SK-N-SH (cell line): ENCODE data around the gene ETV3. TPM values are rescaled to one million over a fixed set of nuclear protein-coding genes. Genes with fewer than 3 reads are reported as not detected.

Experiments used
- CTCF ChIA-PET: fragments of 300-600, 350-600 bp; formaldehyde crosslinking; extraction: SDS; loops from one replicate; lab custom pipeline; 2021; lab: Yijun Ruan, JAX
- POLR2A ChIA-PET: fragments of 350-600 bp; sonication (Branson Sonifier 250); formaldehyde crosslinking; extraction: SDS; loops from one replicate; lab custom pipeline; 2020; ENCODE audit warnings: antibody characterized with exemption, inconsistent platforms; lab: Yijun Ruan, JAX
- DNase-seq: peaks from one replicate; pipeline ENCODE4 v3.0.0; 2012
- H2AFZ ChIP-seq: fragments of 200-600 bp; sonication (generic); 2 replicates; pipeline ENCODE4 v1.8.1; 2016; ENCODE audit warnings: antibody characterized with exemption, mild to moderate bottlenecking, low read depth
- H3F3A ChIP-seq: fragments of 200-600 bp; sonication (generic); replicated peaks from 2 replicates; pipeline ENCODE3; 2016; ENCODE audit warnings: antibody characterized with exemption, mild to moderate bottlenecking; ENCODE audit not compliant: insufficient read depth
- H3K27ac ChIP-seq, 2 experiments: fragments of 200-500 bp in 1 of 2; fragments of 200-600 bp in 1 of 2; sonication (Bioruptor generic) in 1 of 2; sonication (generic), shearing (Covaris generic) in 1 of 2; 2 replicates each; pipeline versions ENCODE4 v1.5.1 to v1.6.1; 2014 to 2016; ENCODE audit warnings: low read depth in 2 of 2, inconsistent platforms in 1 of 2, low read length in 1 of 2, mild to moderate bottlenecking in 1 of 2, mixed read lengths in 1 of 2
- H3K27me3 ChIP-seq: fragments of 200-600 bp; sonication (generic), shearing (Covaris generic); 2 replicates; pipeline ENCODE4 v1.6.1; 2016; ENCODE audit warnings: mixed run types; ENCODE audit not compliant: insufficient read depth
- H3K36me3 ChIP-seq, 2 experiments: fragments of 200-500 bp in 1 of 2; fragments of 200-600 bp in 1 of 2; sonication (Bioruptor generic) in 1 of 2; sonication (generic) in 1 of 2; replicated peaks in 1 of 2; 2 replicates each; pipeline versions ENCODE3 to v1.5.1; 2014 to 2016; ENCODE audit warnings: low read length in 1 of 2, mild to moderate bottlenecking in 1 of 2; ENCODE audit not compliant: insufficient read depth in 2 of 2, control insufficient read depth in 1 of 2
- H3K4me1 ChIP-seq, 2 experiments: fragments of 200-500 bp in 1 of 2; fragments of 200-600 bp in 1 of 2; sonication (Bioruptor generic) in 1 of 2; sonication (generic), shearing (Covaris generic) in 1 of 2; 2 replicates each; pipeline versions ENCODE4 v1.5.1 to v1.6.1; 2014 to 2016; ENCODE audit warnings: low read depth in 1 of 2, low read length in 1 of 2, mixed run types in 1 of 2; ENCODE audit not compliant: insufficient read depth in 2 of 2, control insufficient read depth in 1 of 2
- H3K4me2 ChIP-seq: fragments of 200-600 bp; sonication (generic), shearing (Covaris generic); 2 replicates; pipeline ENCODE4 v1.6.1; 2017; ENCODE audit warnings: mixed run types
- H3K4me3 ChIP-seq, 2 experiments: fragments of 200-500 bp in 1 of 2; fragments of 200-600 bp in 1 of 2; sonication (Bioruptor generic) in 1 of 2; sonication (generic), shearing (Covaris generic) in 1 of 2; 2 replicates each; pipeline versions ENCODE4 v1.5.1 to v1.8.1; 2014 to 2016; ENCODE audit warnings: low read depth in 2 of 2, inconsistent platforms in 1 of 2, low read length in 1 of 2, mild to moderate bottlenecking in 1 of 2, mixed read lengths in 1 of 2, moderate library complexity in 1 of 2
- H3K79me2 ChIP-seq: fragments of 200-600 bp; sonication (generic); 2 replicates; pipeline ENCODE4 v1.8.1; 2017; ENCODE audit warnings: mild to moderate bottlenecking; ENCODE audit not compliant: insufficient read depth
- H3K9ac ChIP-seq: fragments of 200-600 bp; sonication (generic); 2 replicates; pipeline ENCODE4 v1.6.1; 2017; ENCODE audit warnings: mixed run types
- H3K9me2 ChIP-seq: fragments of 200-600 bp; sonication (generic); 2 replicates; pipeline ENCODE4 v1.6.1; 2017; ENCODE audit warnings: mixed run types
- H3K9me3 ChIP-seq: fragments of 200-600 bp; sonication (generic); 2 replicates; pipeline ENCODE4 v1.6.1; 2017; ENCODE audit warnings: mixed run types, mild to moderate bottlenecking, moderate library complexity
- H4K20me1 ChIP-seq: fragments of 200-600 bp; sonication (generic); 2 replicates; pipeline ENCODE4 v1.6.1; 2017; ENCODE audit warnings: mild to moderate bottlenecking, mixed run types; ENCODE audit not compliant: insufficient read depth
- CTCF ChIP-seq: fragments of 200-600 bp; sonication (generic); IDR thresholded peaks from 2 replicates; pipeline ENCODE4 v1.6.1; 2017; ENCODE audit warnings: antibody characterized with exemption, mild to moderate bottlenecking, moderate library complexity
- FOSL2 ChIP-seq: IDR thresholded peaks from 2 replicates; pipeline ENCODE4 v1.4.0; 2012; ENCODE audit warnings: low read depth, mild to moderate bottlenecking, moderate library complexity, borderline replicate concordance
- FOXJ3 ChIP-seq: sonication (generic); formaldehyde crosslinking; IDR thresholded peaks from 2 replicates; pipeline ENCODE4 v1.5.1; 2020; ENCODE audit warnings: mild to moderate bottlenecking, missing genetic modification reagents
- FOXM1 ChIP-seq: IDR thresholded peaks from 2 replicates; pipeline ENCODE4 v1.4.0; 2012; ENCODE audit warnings: low read depth, mild to moderate bottlenecking
- GABPA ChIP-seq: IDR thresholded peaks from 2 replicates; pipeline ENCODE4 v1.4.0; 2012; ENCODE audit warnings: low read depth, mild to moderate bottlenecking
- GATA2 ChIP-seq: sonication (generic); formaldehyde crosslinking; IDR thresholded peaks from 2 replicates; pipeline ENCODE4 v1.5.0; 2020; ENCODE audit warnings: mild to moderate bottlenecking, missing genetic modification reagents
- JUND ChIP-seq: IDR thresholded peaks from 2 replicates; pipeline ENCODE4 v1.4.0; 2012
- MAX ChIP-seq: IDR thresholded peaks from 2 replicates; pipeline ENCODE4 v1.4.0; 2012; ENCODE audit warnings: low read depth
- MXI1 ChIP-seq: IDR thresholded peaks from 2 replicates; pipeline ENCODE4 v1.6.1; 2012; ENCODE audit warnings: mild to moderate bottlenecking, low read depth, low read length, improper control_type of control experiment
- NRF1 ChIP-seq: IDR thresholded peaks from 2 replicates; pipeline ENCODE4 v1.6.1; 2012; ENCODE audit warnings: low read depth, mild to moderate bottlenecking, low read length
- RAD21 ChIP-seq: IDR thresholded peaks from 2 replicates; pipeline ENCODE4 v1.6.1; 2012; ENCODE audit warnings: mild to moderate bottlenecking, low read length
- RCOR1 ChIP-seq: fragments of 150-350 bp; IDR thresholded peaks from 2 replicates; pipeline ENCODE4 v1.6.1; 2017; ENCODE audit warnings: antibody characterized with exemption, low read length
- RXRA ChIP-seq: IDR thresholded peaks from 2 replicates; pipeline ENCODE4 v1.4.0; 2012; ENCODE audit warnings: low read depth, mild to moderate bottlenecking, borderline replicate concordance
- SIN3A ChIP-seq: IDR thresholded peaks from 2 replicates; pipeline ENCODE4 v1.6.1; 2012; ENCODE audit warnings: low read depth, mild to moderate bottlenecking, low read length, moderate library complexity, borderline replicate concordance
- TAF1 ChIP-seq: IDR thresholded peaks from 2 replicates; pipeline ENCODE4 v1.6.1; 2012; ENCODE audit warnings: low read depth, mild to moderate bottlenecking, low read length, moderate library complexity, borderline replicate concordance
- TEAD4 ChIP-seq: IDR thresholded peaks from 2 replicates; pipeline ENCODE4 v1.4.0; 2012; ENCODE audit warnings: mild to moderate bottlenecking, borderline replicate concordance; ENCODE audit not compliant: insufficient read depth
- USF2 ChIP-seq: fragments of 150-350 bp; IDR thresholded peaks from 2 replicates; pipeline ENCODE4 v1.6.1; 2017; ENCODE audit warnings: antibody characterized with exemption, low read length, low read depth, borderline replicate concordance
- polyA plus RNA-seq, 3 experiments: library from polyadenylated mRNA; depleted of rRNA; stranded (reverse); fragments of >200 nt; gene quantifications; 2 replicates each; pipeline ENCODE4 v1.2.3, GENCODE V29; 2012
- TF ChIP-seq, protein P1 (sequence below): IDR thresholded peaks from 2 replicates; pipeline ENCODE4 v1.6.1; 2012; ENCODE audit warnings: mild to moderate bottlenecking, low read depth, low read length, moderate library complexity
- TF ChIP-seq, protein P2 (sequence below): IDR thresholded peaks from 2 replicates; pipeline ENCODE4; 2012

The ETV3 gene
- polyA plus RNA-seq, 1 of the 3 experiments (the other 2 are of a cell fraction): 5.4 TPM

DNA sequence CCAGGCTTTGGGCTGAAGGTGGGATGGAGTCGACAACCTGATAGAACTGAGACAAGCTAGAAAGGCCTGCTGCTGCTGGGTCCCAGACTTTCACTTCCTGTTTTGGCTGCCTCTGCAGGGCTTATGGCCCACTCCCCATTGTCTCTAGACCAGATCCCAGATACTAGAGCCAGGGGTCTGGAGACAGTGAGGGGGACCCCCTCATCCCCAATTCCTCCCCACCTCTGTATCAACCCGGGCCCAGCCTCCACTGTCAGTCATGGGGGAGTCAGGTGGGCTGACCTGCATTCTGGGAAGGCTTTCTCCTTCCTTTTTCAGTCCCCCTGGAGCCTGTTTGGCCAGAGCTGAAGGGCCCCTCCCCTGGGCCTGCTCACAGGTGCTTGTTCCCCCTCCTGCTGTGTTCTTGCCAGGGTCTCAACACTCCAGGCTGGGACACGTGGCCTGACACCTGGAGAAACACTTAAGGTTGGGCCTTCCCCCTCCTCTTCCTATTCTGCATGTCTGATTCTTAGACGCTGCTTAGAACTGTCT, 20.6 kb downstream of the ETV3 start (continued):
- TF ChIP-seq, protein P1, sequence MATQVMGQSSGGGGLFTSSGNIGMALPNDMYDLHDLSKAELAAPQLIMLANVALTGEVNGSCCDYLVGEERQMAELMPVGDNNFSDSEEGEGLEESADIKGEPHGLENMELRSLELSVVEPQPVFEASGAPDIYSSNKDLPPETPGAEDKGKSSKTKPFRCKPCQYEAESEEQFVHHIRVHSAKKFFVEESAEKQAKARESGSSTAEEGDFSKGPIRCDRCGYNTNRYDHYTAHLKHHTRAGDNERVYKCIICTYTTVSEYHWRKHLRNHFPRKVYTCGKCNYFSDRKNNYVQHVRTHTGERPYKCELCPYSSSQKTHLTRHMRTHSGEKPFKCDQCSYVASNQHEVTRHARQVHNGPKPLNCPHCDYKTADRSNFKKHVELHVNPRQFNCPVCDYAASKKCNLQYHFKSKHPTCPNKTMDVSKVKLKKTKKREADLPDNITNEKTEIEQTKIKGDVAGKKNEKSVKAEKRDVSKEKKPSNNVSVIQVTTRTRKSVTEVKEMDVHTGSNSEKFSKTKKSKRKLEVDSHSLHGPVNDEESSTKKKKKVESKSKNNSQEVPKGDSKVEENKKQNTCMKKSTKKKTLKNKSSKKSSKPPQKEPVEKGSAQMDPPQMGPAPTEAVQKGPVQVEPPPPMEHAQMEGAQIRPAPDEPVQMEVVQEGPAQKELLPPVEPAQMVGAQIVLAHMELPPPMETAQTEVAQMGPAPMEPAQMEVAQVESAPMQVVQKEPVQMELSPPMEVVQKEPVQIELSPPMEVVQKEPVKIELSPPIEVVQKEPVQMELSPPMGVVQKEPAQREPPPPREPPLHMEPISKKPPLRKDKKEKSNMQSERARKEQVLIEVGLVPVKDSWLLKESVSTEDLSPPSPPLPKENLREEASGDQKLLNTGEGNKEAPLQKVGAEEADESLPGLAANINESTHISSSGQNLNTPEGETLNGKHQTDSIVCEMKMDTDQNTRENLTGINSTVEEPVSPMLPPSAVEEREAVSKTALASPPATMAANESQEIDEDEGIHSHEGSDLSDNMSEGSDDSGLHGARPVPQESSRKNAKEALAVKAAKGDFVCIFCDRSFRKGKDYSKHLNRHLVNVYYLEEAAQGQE: no peak
- TF ChIP-seq TEAD4 (no peak), RCOR1 (no peak), MAX (no peak), RXRA (no peak), RAD21 (no peak), JUND (no peak), GATA2 (no peak), FOXJ3 (CRISPR knock-in tag) (no peak), CTCF (no peak), FOSL2 (no peak), GABPA (no peak), USF2 (no peak), FOXM1 (no peak)
- TF ChIP-seq, protein P2, sequence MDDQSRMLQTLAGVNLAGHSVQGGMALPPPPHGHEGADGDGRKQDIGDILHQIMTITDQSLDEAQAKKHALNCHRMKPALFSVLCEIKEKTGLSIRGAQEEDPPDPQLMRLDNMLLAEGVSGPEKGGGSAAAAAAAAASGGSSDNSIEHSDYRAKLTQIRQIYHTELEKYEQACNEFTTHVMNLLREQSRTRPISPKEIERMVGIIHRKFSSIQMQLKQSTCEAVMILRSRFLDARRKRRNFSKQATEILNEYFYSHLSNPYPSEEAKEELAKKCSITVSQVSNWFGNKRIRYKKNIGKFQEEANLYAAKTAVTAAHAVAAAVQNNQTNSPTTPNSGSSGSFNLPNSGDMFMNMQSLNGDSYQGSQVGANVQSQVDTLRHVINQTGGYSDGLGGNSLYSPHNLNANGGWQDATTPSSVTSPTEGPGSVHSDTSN: no peak

- DNase-seq: no peak
- Histone ChIP-seq H3K4me1 (no peaks in the 10 kb centered on the region), H3K4me3 (no peak overlapping the region), H2AFZ (no peak overlapping the region), H3K27me3 (no peaks in the 10 kb centered on the region), H3K36me3 (peaks cover 0 to 6% of the 10 kb centered on the region in 2 experiments), H3K79me2 (no peaks in the 10 kb centered on the region), H3K27ac (no peak overlapping the region), H3F3A (peaks cover 8% of the 10 kb centered on the region), H3K9me3 (no peaks in the 10 kb centered on the region), H4K20me1 (no peaks in the 10 kb centered on the region), H3K9ac (no peak overlapping the region), H3K9me2 (no peaks in the 10 kb centered on the region), H3K4me2 (no peak overlapping the region)
- TF ChIP-seq MAX (no peak), TAF1 (no peak), MXI1 (no peak), SIN3A (no peak), NRF1 (no peak)
- TF ChIP-seq, protein P1: no peak
- POLR2A ChIA-PET: no interaction called here
- CTCF ChIA-PET: interaction anchor here (1.5 to 4.7 kb wide), 2 partner anchors 26 to 39 kb away, joined by 6 to 27 read pairs; no protein-coding TSS in a partner anchor
Observed at GRCh38 chr1:157116737-157117103, 21.5 kb downstream of the ETV3 start.
